Hepatocyte (in vitro differentiated cells): Measurements from ENCODE around the gene SLC35E3.

ENCODE experiments used
- EZH2phosphoT487 ChIP-seq: fragments of 200-600 bp; sonication (generic); IDR thresholded peaks from one replicate; pipeline ENCODE4 v1.6.1; 2018; ENCODE audit warnings: antibody characterized with exemption, mild to moderate bottlenecking, low read depth, moderate library complexity; ENCODE audit not compliant: unreplicated experiment, severe bottlenecking
- TF ChIP-seq, protein P1 (sequence below): fragments of 200-600 bp; sonication (generic); IDR thresholded peaks from 2 replicates; pipeline ENCODE4 v1.5.1; 2016; ENCODE audit warnings: antibody characterized with exemption, mild to moderate bottlenecking; ENCODE audit not compliant: poor library complexity

DNA sequence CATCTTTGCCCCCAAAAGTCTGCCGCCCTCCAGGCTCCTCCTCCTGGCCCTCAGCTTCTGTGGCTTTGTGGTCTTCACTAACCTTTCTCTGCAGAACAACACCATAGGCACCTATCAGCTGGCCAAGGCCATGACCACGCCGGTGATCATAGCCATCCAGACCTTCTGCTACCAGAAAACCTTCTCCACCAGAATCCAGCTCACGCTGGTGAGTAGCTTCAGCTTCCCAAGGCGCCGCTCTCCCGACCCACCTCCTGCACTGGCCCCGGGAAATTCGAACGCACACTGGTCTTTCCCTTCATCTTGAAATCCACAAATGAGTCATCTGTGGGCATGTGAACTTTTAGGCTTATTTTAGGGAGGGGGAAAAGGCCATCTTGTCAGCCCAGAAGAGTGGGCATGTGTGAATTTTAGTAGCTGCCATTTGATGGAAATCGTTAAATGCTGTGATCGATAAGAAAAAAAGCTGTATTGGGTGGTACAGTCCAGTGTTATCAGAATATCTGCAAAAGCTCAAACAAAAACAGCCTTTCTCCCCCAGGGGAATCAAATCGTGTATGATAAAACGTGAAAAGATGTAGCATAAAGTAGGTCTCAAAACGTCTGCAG lies 700 bp downstream of the SLC35E3 start:
- TF ChIP-seq, protein P1, sequence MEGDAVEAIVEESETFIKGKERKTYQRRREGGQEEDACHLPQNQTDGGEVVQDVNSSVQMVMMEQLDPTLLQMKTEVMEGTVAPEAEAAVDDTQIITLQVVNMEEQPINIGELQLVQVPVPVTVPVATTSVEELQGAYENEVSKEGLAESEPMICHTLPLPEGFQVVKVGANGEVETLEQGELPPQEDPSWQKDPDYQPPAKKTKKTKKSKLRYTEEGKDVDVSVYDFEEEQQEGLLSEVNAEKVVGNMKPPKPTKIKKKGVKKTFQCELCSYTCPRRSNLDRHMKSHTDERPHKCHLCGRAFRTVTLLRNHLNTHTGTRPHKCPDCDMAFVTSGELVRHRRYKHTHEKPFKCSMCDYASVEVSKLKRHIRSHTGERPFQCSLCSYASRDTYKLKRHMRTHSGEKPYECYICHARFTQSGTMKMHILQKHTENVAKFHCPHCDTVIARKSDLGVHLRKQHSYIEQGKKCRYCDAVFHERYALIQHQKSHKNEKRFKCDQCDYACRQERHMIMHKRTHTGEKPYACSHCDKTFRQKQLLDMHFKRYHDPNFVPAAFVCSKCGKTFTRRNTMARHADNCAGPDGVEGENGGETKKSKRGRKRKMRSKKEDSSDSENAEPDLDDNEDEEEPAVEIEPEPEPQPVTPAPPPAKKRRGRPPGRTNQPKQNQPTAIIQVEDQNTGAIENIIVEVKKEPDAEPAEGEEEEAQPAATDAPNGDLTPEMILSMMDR = no peak
- TF ChIP-seq EZH2phosphoT487 = no peak
